NCI-H748 (cell line): ENCODE results near the gene TMEM45B.
"Not testable (repeated sequence)": the region's sequence is repeated elsewhere in the genome, so short reads cannot be mapped to it uniquely, and the experiment has no call there.

Experiments used
- DNase-seq: peaks from one replicate; lab custom pipeline; 2025; ENCODE audit not compliant: unreplicated experiment; lab: John Stamatoyannopoulos, UW

The TMEM45B gene

DNA sequence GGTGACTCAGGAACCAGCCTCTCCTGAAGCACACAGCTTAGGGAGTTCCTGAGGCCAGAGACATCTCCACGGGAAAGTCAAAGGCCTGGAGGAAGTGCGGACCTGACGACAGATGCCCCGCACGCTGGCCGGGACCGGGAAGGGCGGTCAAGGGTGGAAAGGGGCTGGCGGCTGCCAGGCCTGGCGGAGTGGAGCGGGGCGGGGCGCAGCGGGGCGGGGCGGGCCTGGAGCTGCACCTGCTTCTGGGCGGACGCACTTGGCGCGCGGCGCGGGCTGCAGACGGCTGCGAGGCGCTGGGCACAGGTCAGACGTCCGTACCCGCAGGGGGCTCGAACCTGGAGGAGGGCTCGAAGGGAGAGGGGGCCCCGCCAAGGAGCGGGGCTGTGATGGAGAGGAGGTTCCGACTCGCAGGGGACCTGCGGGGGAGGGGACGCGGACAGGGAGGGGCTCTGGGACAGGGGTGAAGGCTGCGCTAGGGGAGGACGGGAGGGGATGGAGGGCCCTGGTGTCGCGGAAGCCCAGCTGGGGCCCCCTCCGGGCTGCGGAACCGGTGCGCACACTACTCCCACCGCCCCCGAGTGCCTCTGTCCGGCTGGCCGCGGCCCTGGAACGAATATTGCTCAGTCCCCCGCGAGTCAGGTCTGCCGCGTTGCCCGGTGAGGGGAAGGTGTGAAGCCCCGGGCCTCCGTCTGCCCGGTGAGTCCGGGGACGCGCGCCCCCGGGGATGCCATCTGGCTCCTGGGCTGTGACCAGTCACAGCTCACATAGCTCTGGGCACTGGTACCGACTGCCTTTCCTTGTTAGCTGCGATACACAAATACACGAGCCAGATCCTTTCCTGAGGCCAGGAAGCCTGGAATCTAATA lies at the start of gene TMEM45B:
Gene TMEM45B (plus strand): TSS at position 253 of the 866 bp plus-strand sequence. CDS start 36,635 bp downstream, outside the sequence.
- peak; percentile 74 for DNase-seq

GRCh38 chr11:129766898-129767604 lies 48.6 kb upstream of the TMEM45B start:
- DNase-seq = peak; percentile 47

DNA sequence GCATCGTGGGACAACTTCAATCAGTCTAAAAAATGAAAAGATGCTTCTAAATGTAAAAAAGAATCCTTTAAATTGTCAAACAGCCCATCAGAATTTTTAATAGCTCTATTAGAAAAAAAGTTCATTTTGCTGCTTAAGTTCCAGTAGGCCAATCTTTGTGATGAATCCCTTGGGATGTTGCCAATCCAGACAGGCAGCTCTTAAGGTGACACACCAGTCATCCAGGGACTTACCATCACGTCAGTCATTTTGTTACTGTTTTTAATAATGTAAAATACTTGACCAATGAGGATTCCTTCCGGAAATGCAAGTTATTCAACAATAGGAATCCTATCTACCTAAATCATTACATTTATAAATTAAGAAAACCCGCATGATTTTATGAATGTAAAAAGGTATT lies 47.8 kb upstream of the TMEM45B start:
- no peak for DNase-seq

DNA sequence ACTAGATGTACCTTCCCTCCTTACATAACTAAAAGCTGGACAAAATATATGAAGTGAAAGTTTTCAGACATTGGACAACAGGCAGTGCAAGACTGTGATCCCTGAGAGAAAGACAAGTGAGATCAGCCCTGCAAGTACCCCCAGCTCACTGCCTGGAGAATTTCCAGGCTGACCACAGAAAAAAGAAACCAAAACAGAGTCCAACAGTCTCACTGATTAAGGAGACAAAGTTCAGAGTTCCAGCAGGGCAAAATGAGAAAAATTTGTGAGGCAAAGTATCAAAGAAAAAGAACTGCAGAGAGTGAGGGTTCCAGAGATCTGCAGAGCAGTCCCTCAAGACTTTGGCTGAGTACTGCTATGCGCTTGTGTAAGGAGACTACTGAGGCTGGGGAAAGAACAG lies 47.3 kb upstream of the TMEM45B start:
- no peak for DNase-seq

DNA sequence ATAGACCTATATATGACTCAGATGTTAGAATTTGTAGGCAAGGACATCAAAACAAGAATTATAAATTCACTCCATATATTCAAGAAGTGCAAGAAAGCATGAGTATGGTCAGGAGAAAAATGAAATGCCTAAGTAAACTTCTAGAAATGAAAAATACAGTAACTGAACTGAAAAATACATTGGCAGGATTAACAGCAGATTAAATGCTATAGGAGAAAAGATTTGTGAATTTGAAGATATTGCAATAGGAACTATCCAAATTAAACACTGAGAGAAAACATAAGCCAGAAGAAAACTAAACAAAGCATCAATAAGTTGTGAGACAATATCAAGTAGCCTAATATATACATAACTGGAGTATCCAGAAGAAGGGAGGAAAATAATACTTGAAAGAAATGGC lies 46.6 kb upstream of the TMEM45B start:
- no peak for DNase-seq

DNA sequence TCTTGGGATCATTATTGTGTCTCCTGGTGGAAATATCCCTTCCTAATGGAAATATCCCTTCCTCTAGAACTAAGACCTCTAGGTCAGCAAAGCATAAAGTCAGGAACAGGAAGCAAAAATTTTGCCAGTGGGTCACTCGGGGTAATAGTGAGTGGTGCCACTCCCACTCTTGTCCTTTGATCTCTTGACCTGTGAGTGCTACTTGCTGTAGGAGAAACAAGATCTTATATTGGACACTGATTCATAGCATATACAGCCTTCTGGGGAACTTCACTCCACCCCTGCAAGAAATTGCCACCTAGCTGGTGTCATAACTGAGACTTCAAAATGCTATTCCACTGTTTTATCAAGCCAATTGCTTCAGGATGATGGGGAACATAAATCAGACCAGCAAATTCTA lies 44.7 kb upstream of the TMEM45B start:
- DNase-seq = no peak

- DNase-seq = not testable (repeated sequence)
Measured at GRCh38 chr11:129771456-129771855, 44.2 kb upstream of the TMEM45B start.

DNA sequence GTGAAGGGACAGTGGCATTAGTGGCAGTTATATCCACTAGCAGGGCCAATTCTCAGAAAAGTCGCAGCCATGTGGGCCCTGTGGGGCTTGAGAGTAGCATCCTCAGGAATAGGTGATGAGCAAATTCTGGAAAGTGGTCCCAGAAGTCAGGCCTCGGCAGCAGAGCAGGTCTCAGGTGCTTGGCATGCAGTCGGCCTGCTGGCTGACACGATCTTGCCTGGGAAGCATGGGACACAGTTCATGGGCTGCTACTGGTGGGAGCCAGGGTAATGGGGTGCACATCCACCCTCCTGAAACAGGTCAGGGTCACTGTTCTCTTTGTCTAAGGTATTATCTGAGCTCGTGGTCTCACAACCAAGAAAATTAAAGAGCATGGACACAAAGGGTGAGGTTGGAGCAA lies 36.8 kb upstream of the TMEM45B start:
- no peak for DNase-seq

GRCh38 chr11:129779342-129779741 lies 36.3 kb upstream of the TMEM45B start:
- DNase-seq = no peak

- peak; percentile 35 for DNase-seq
Measured at GRCh38 chr11:129785383-129786111, 30.1 kb upstream of the TMEM45B start.

GRCh38 chr11:129786112-129786416 lies 29.6 kb upstream of the TMEM45B start:
- DNase-seq = not testable (repeated sequence)

GRCh38 chr11:129787532-129788155 lies 28.0 kb upstream of the TMEM45B start:
- no peak for DNase-seq

DNA sequence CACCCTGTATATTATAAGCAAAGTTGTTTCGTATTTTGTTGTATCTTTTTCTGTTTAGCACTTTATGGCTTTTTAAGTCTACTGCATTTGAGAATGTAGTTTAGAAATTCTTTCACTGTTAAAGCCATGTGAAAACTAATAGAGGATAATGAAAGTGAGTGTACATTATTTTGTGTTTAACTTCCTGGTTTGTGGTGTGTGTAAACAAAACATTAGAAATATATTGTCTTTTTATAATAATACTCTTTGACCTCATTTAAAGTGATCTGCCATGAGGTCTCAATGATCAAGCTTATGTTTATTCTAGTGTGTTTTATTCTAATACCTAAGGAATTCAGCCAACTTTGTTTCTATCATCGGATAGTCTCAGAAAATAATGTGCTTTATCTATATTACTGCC lies 27.4 kb upstream of the TMEM45B start:
- DNase-seq = no peak

DNA sequence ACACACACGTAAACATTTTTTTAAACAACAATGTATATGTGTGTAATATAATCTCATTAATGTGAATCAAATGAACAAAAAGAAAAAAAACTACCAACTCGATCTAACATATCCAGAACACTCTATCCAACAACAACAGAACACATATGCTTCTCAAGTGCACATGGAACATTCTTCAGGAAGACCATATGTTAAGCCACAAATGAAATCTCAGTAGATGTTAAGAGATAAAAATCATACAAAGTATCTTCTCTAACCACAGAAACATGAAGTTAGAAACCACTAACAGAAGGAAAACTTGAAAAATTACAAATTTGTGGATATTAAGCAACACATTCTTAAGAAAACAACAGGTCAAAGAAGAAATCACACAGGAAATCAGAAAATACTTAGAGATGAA lies 25.5 kb upstream of the TMEM45B start:
- no peak for DNase-seq

- no peak for DNase-seq
Measured at GRCh38 chr11:129791515-129791914, 24.1 kb upstream of the TMEM45B start.

DNA sequence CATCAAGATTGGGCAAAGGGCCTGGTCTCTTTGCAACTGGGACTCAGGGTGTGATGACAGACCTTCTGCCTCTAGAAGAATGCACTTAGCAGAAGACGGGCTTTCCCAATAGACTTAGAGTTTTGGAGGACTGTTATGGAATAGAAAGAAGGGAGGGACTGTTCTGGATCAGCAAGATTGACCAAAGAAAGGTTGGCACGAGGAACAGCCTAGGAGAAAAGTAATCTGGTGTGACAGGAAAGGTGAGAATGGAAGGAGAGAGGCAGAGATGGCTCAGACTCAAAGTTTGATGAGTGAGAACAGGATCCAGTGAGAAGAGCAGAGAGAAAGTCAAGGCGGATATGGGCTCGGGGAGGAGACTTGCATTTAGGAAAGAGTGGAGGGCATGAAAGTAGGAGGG lies 23.0 kb upstream of the TMEM45B start:
- no peak for DNase-seq

DNA sequence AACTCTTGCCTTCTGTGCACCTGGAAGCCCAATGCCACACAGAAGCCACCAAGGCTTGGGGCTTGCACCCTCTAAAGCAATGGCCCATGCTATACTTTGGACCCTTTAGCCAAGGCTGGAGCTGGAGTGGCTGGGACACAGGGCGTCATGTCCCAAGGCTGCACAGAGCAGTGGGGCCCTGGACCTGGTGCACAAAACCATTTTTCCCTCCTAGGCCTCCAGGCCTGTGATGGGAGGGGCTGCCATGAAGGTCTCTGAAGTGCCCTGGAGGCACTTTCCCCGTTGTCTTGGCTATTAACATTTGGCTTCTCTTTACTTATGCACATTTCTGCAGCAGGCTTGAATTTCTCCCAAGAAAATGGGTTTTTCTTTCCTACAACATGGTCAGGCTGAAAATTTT lies 20.6 kb upstream of the TMEM45B start:
- DNase-seq = no peak

DNA sequence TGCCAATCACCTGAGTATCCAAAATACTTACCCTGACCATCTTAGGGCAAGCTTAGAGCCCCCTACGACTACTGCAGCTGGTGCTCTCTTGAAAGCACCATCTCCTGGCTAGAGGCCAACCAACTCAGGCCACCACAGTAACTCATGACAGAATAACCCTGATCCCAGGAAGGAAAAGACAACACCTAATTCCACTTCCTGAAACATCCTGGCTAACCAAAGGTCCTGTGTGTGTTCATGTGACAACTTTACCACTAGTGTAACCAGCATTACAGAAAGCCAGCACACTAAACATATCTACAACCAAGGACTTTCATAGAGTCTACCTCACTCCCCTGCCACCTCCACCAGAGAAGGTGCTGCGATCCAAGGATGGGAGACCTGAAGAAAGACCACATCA lies 17.4 kb upstream of the TMEM45B start:
- DNase-seq = no peak

GRCh38 chr11:129800162-129800561 lies 15.5 kb upstream of the TMEM45B start:
- DNase-seq = not testable (repeated sequence)

DNA sequence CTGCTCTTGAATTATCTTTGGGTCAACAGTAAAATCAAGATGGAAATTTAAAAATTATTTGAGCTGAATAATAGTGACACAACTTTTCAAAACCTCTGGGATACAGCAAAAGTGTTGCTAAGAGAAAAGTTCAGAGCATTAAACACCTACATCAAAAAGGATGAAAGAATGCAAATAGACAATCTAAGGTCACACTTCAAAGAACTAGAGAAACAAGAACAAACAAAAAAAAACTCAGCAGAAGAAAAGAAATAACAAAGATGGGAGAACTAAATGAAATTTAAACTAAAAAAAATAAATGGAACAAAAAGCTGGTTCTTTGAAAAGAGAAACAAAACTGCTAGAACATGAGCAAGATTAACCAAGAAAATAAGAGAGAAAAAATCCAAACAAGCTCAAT lies 15.0 kb upstream of the TMEM45B start:
- no peak for DNase-seq

GRCh38 chr11:129803533-129803932 lies 12.1 kb upstream of the TMEM45B start:
- DNase-seq = peak; percentile 15
